GM12872 (cell line): ENCODE measurements around the gene CFAP126.

Experiments used
- CTCF ChIP-seq: IDR thresholded peaks from 3 replicates; pipeline ENCODE4 v1.5.1; 2011; ENCODE audit warnings: low read depth, mild to moderate bottlenecking, low read length, moderate library complexity; ENCODE audit not compliant: insufficient read depth

Gene CFAP126

GRCh38 chr1:161381707-161382106 is 14.0 kb upstream of the CFAP126 start:
- no peak for TF ChIP-seq CTCF

- no peak for TF ChIP-seq CTCF
Measured at GRCh38 chr1:161379071-161379470, 11.4 kb upstream of the CFAP126 start.

- TF ChIP-seq CTCF: no peak
Measured at GRCh38 chr1:161378014-161378413, 10.3 kb upstream of the CFAP126 start.

- TF ChIP-seq CTCF: peak; percentile 7; the same call in 1 of the 3 replicates
Measured at GRCh38 chr1:161374373-161374772, 6.7 kb upstream of the CFAP126 start.

- no peak for TF ChIP-seq CTCF
Measured at GRCh38 chr1:161373442-161373841, 5.8 kb upstream of the CFAP126 start.

GRCh38 chr1:161365207-161365606 is 2.5 kb downstream of the CFAP126 start:
- TF ChIP-seq CTCF: no peak

GRCh38 chr1:161364332-161364731 is 3.3 kb downstream of the CFAP126 start:
- TF ChIP-seq CTCF: no peak

GRCh38 chr1:161359291-161359690 is 8.4 kb downstream of the CFAP126 start:
- no peak for TF ChIP-seq CTCF
